IMR-90 (cell line): Measurements from ENCODE around the gene USP5. TPM values are rescaled to one million over a fixed set of nuclear protein-coding genes. Genes with fewer than 3 reads are reported as not detected.

Experiments used
- ATAC-seq: fragments of 200-7000 bp; cut with Tn5 transposase; 2 replicates; pipeline ENCODE4 v1.9.1; 2020; ENCODE audit warnings: low read depth, mild to moderate bottlenecking, moderate library complexity
- BruUV-seq: library from RNA; stranded (reverse); fragments of 400-500 nt; replicated peaks from 2 replicates; lab custom pipeline; 2021; lab: Mats Ljungman, UMichigan
- CTCF ChIA-PET: fragments of 300-600 bp; formaldehyde crosslinking; extraction: SDS; loops from one replicate; lab custom pipeline; 2021; ENCODE audit warnings: antibody characterized with exemption; lab: Yijun Ruan, JAX
- POLR2A ChIA-PET: fragments of 300-600 bp; sonication (Branson Sonifier 250); formaldehyde crosslinking; loops from one replicate; lab custom pipeline; 2022; ENCODE audit warnings: antibody characterized with exemption; ENCODE audit not compliant: unreplicated experiment; lab: Charles Lee
- DNase-seq: peaks from one replicate; pipeline ENCODE4 v3.0.0; 2013
- H2AFZ ChIP-seq: replicated peaks from 2 replicates; pipeline ENCODE3; 2013; ENCODE audit warnings: low read length, mild to moderate bottlenecking; ENCODE audit not compliant: poor library complexity
- H2AK5ac ChIP-seq: 2 replicates; pipeline ENCODE4 v1.6.1; 2013; ENCODE audit warnings: low read depth, low read length, inconsistent platforms
- H2AK9ac ChIP-seq: replicated peaks from 2 replicates; pipeline ENCODE3; 2013; ENCODE audit warnings: mild to moderate bottlenecking, low read depth, low read length, moderate library complexity; ENCODE audit not compliant: poor library complexity
- H2BK120ac ChIP-seq: 2 replicates; pipeline ENCODE4 v1.6.1; 2013; ENCODE audit warnings: low read depth, low read length, inconsistent platforms
- H2BK15ac ChIP-seq: 3 replicates; pipeline ENCODE4 v1.6.1; 2013; ENCODE audit warnings: low read depth, low read length, inconsistent platforms
- H2BK20ac ChIP-seq: 2 replicates; pipeline ENCODE4 v1.6.1; 2013; ENCODE audit warnings: low read depth, mild to moderate bottlenecking, inconsistent platforms, low read length, moderate library complexity
- H2BK5ac ChIP-seq: 2 replicates; pipeline ENCODE4 v1.6.1; 2013; ENCODE audit warnings: mild to moderate bottlenecking, low read depth, low read length, inconsistent platforms; ENCODE audit not compliant: poor library complexity, severe bottlenecking
- H3K14ac ChIP-seq: replicated peaks from 2 replicates; pipeline ENCODE4 v1.6.1; 2013; ENCODE audit warnings: low read depth, low read length, inconsistent platforms
- H3K18ac ChIP-seq: 2 replicates; pipeline ENCODE4 v1.6.1; 2013; ENCODE audit warnings: low read depth, low read length, control low read depth
- H3K23ac ChIP-seq: 2 replicates; pipeline ENCODE4 v1.6.1; 2013; ENCODE audit warnings: low read depth, low read length, inconsistent platforms
- H3K27ac ChIP-seq: 2 replicates; pipeline ENCODE4 v1.5.1; 2013; ENCODE audit warnings: mild to moderate bottlenecking, control low read depth, low read length; ENCODE audit not compliant: insufficient read depth
- H3K27me3 ChIP-seq: 2 replicates; pipeline ENCODE4 v1.6.1; 2013; ENCODE audit warnings: low read length; ENCODE audit not compliant: control insufficient read depth, insufficient read depth
- H3K36me3 ChIP-seq: 2 replicates; pipeline ENCODE4 v1.6.1; 2013; ENCODE audit warnings: low read length, mixed read lengths; ENCODE audit not compliant: control insufficient read depth, insufficient read depth
- H3K4ac ChIP-seq: 2 replicates; pipeline ENCODE4 v1.6.1; 2013; ENCODE audit warnings: low read depth, low read length, inconsistent platforms
- H3K4me1 ChIP-seq: 2 replicates; pipeline ENCODE4 v1.6.1; 2013; ENCODE audit warnings: low read length, mixed read lengths; ENCODE audit not compliant: control insufficient read depth, insufficient read depth
- H3K4me2 ChIP-seq: 2 replicates; pipeline ENCODE4 v1.6.1; 2013; ENCODE audit warnings: low read depth, mild to moderate bottlenecking, control low read depth, low read length, moderate library complexity
- H3K4me3 ChIP-seq: 2 replicates; pipeline ENCODE4 v1.5.1; 2013; ENCODE audit warnings: low read depth, mild to moderate bottlenecking, control low read depth, low read length, moderate library complexity; ENCODE audit not compliant: insufficient read depth
- H3K56ac ChIP-seq: 2 replicates; pipeline ENCODE4 v1.6.1; 2013; ENCODE audit warnings: low read length, inconsistent platforms; ENCODE audit not compliant: insufficient read depth; ENCODE audit errors: extremely low read depth
- H3K79me1 ChIP-seq, 2 experiments: 2 replicates each; pipeline ENCODE4 v1.6.1; 2013; ENCODE audit warnings: low read length in 2 of 2, inconsistent platforms in 1 of 2, low read depth in 1 of 2
- H3K9ac ChIP-seq: 2 replicates; pipeline ENCODE4 v1.6.1; 2013; ENCODE audit warnings: low read depth, low read length, control low read depth
- H3K9me1 ChIP-seq: 2 replicates; pipeline ENCODE4 v1.6.1; 2013; ENCODE audit warnings: low read length, inconsistent platforms; ENCODE audit not compliant: insufficient read depth
- H3K9me3 ChIP-seq: 2 replicates; pipeline ENCODE4 v1.6.1; 2013; ENCODE audit warnings: low read length; ENCODE audit not compliant: control insufficient read depth, insufficient read depth
- H4K20me1 ChIP-seq: 2 replicates; pipeline ENCODE4 v1.6.1; 2013; ENCODE audit warnings: low read length, inconsistent platforms; ENCODE audit not compliant: insufficient read depth
- H4K5ac ChIP-seq: 2 replicates; pipeline ENCODE4 v1.6.1; 2013; ENCODE audit warnings: mild to moderate bottlenecking, low read depth, low read length, control low read depth
- H4K8ac ChIP-seq, 2 experiments: 2 replicates each; pipeline ENCODE4 v1.6.1; 2013; ENCODE audit warnings: low read depth in 2 of 2, low read length in 2 of 2, control low read depth in 1 of 2, inconsistent platforms in 1 of 2
- H4K91ac ChIP-seq: 2 replicates; pipeline ENCODE4 v1.6.1; 2013; ENCODE audit warnings: low read depth, low read length, inconsistent platforms; ENCODE audit not compliant: insufficient read depth
- BHLHE40 ChIP-seq: fragments of 150-350 bp; IDR thresholded peaks from 2 replicates; pipeline ENCODE4 v1.6.1; 2016; ENCODE audit warnings: mild to moderate bottlenecking, low read depth, low read length
- CEBPB ChIP-seq: IDR thresholded peaks from 2 replicates; pipeline ENCODE4 v1.6.1; 2012; ENCODE audit warnings: low read depth, low read length, improper control_type of control experiment
- CHD1 ChIP-seq: IDR thresholded peaks from 2 replicates; pipeline ENCODE4 v1.6.1; 2012; ENCODE audit warnings: low read depth, low read length, improper control_type of control experiment
- CTCF ChIP-seq: conservative IDR thresholded peaks from 2 replicates; pipeline ENCODE4 v1.5.1; 2012; ENCODE audit warnings: mild to moderate bottlenecking, low read depth, low read length, improper control_type of control experiment
- ELK1 ChIP-seq: fragments of 150-350 bp; IDR thresholded peaks from 2 replicates; pipeline ENCODE4 v1.6.1; 2016; ENCODE audit warnings: low read depth, mild to moderate bottlenecking, low read length, moderate library complexity, borderline replicate concordance
- FOS ChIP-seq: fragments of 150-350 bp; IDR thresholded peaks from 2 replicates; pipeline ENCODE4 v1.6.1; 2016; ENCODE audit warnings: low read depth, low read length
- MAFK ChIP-seq: IDR thresholded peaks from 2 replicates; pipeline ENCODE4 v1.6.1; 2012; ENCODE audit warnings: low read depth, low read length, improper control_type of control experiment
- MAZ ChIP-seq: IDR thresholded peaks from 2 replicates; pipeline ENCODE4 v1.6.1; 2012; ENCODE audit warnings: low read depth, mild to moderate bottlenecking, low read length, improper control_type of control experiment, moderate library complexity, borderline replicate concordance
- MXI1 ChIP-seq: IDR thresholded peaks from 2 replicates; pipeline ENCODE4 v1.6.1; 2012; ENCODE audit warnings: low read depth, mild to moderate bottlenecking, low read length, moderate library complexity, borderline replicate concordance
- NFE2L2 ChIP-seq: fragments of 150-350 bp; IDR thresholded peaks from 2 replicates; pipeline ENCODE4 v1.6.1; 2016; ENCODE audit warnings: low read depth, mild to moderate bottlenecking, low read length
- POLR2A ChIP-seq: IDR thresholded peaks from 2 replicates; pipeline ENCODE4 v1.6.1; 2012; ENCODE audit warnings: mild to moderate bottlenecking, low read depth, low read length
- RAD21 ChIP-seq: IDR thresholded peaks from 2 replicates; pipeline ENCODE4 v1.6.1; 2012; ENCODE audit warnings: low read length, improper control_type of control experiment
- RCOR1 ChIP-seq: IDR thresholded peaks from 2 replicates; pipeline ENCODE4 v1.6.1; 2012; ENCODE audit warnings: mild to moderate bottlenecking, low read length, improper control_type of control experiment; ENCODE audit not compliant: insufficient replicate concordance
- RFX5 ChIP-seq: IDR thresholded peaks from 2 replicates; pipeline ENCODE4 v1.8.0; 2012; ENCODE audit warnings: low read depth, mild to moderate bottlenecking, low read length, moderate library complexity
- SMC3 ChIP-seq: fragments of 150-350 bp; IDR thresholded peaks from 2 replicates; pipeline ENCODE4 v1.6.1; 2016; ENCODE audit warnings: low read depth, mild to moderate bottlenecking, antibody characterized with exemption, low read length, moderate library complexity
- USF2 ChIP-seq: fragments of 150-350 bp; IDR thresholded peaks from 2 replicates; pipeline ENCODE4 v1.6.1; 2017; ENCODE audit warnings: mild to moderate bottlenecking, antibody characterized with exemption, low read length, low read depth
- WGBS, 2 experiments: methylation state at CpG; one replicate each; pipeline versions ENCODE4 v1.1.5 to v1.1.7; 2013; ENCODE audit warnings: missing lambda C conversion rate in 2 of 2; ENCODE audit not compliant: insufficient read length in 1 of 2; ENCODE audit errors: extremely low coverage in 2 of 2; 5-methylcytosine and 5-hydroxymethylcytosine counted together
- dilution Hi-C: fragments of 300-500 bp; cut with HindIII; formaldehyde crosslinking; loops from one replicate; pipeline ENCODE4 v1.14.3; 2018; ENCODE audit warnings: low sequenced_read_pairs; ENCODE audit not compliant: unreplicated experiment
- in situ Hi-C: fragments of 300-500 bp; cut with MboI; formaldehyde crosslinking; loops from 3 replicates; pipeline ENCODE4 v1.14.3; 2019; ENCODE audit warnings: low sequenced_read_pairs, inconsistent platforms, mixed read lengths
- intact Hi-C: fragments of 100-400 bp; cut with micrococcal nuclease; formaldehyde crosslinking; loops from 2 replicates; pipeline ENCODE4 v1.10.0; 2022
- polyA plus RNA-seq, 3 experiments: library from polyadenylated mRNA; depleted of rRNA; stranded (reverse); fragments of >200 nt; gene quantifications; 2 replicates each; pipeline ENCODE4 v1.2.3, GENCODE V29; 2012; ENCODE audit warnings: low replicate concordance in 1 of 3
- total RNA-seq: library from RNA; depleted of rRNA; stranded (reverse); fragments of >200 nt; gene quantifications from 2 replicates; pipeline ENCODE4 v1.2.3, GENCODE V29; 2012

USP5 gene
- total and polyA plus RNA-seq, 2 of the 4 experiments (the other 2 are of a cell fraction) = 69.7 to 125 TPM

- Histone ChIP-seq H3K4me2 (peak overlapping the region; percentile 10), H3K23ac (no peak overlapping the region), H3K4me1 (peaks cover 5% of the 10 kb centered on the region), H2BK120ac (no peak overlapping the region), H3K9me1 (no peaks in the 10 kb centered on the region), H2BK5ac (peak overlapping the region; percentile 36), H4K8ac (peak overlapping the region; percentile 2 to 19; a peak in 1 of 4 replicates), H3K9ac (peak overlapping the region; percentile 69; the same call in 1 of the 2 replicates), H4K20me1 (peaks cover 15% of the 10 kb centered on the region), H3K18ac (no peak overlapping the region), H4K5ac (no peak overlapping the region), H3K79me1 (peaks cover 24 to 50% of the 10 kb centered on the region in 2 experiments), H3K27me3 (no peaks in the 10 kb centered on the region), H3K14ac (no peak overlapping the region), H2AK5ac (peak overlapping the region; percentile 26), H3K36me3 (peaks cover 33% of the 10 kb centered on the region), H2AK9ac (peak overlapping the region; percentile 78), H3K4me3 (peak overlapping the region; percentile 25; the same call in 1 of the 2 replicates), H2AFZ (peak overlapping the region; percentile 65), H3K56ac (peak overlapping the region; percentile 58; the same call in 1 of the 2 replicates), H2BK20ac (no peak overlapping the region), H3K4ac (peak overlapping the region; percentile 28), H3K9me3 (no peaks in the 10 kb centered on the region), H3K27ac (peak overlapping the region; percentile 11; the same call in 1 of the 2 replicates), H4K91ac (peak overlapping the region; percentile 57; the same call in 1 of the 2 replicates), H2BK15ac (no peak overlapping the region)
- dilution Hi-C loops (no loop called here), in situ Hi-C loops (no loop called here), intact Hi-C loops (no loop called here)
- no peak for DNase-seq
- TF ChIP-seq MXI1 (no peak), RAD21 (no peak), NFE2L2 (no peak), CEBPB (no peak), MAZ (no peak), MAFK (no peak), CHD1 (no peak), BHLHE40 (no peak), RFX5 (no peak), POLR2A (no peak), FOS (no peak), CTCF (no peak), ELK1 (no peak), USF2 (no peak), SMC3 (no peak), RCOR1 (no peak)
- ATAC-seq = no peak
- CTCF ChIA-PET = interaction anchor here (0.6 to 3.3 kb wide), 4 partner anchors 15 to 1163 kb away, joined by 3 to 11 read pairs (median 6); partner anchors contain the start of gene SPSB2
- no TSS peak for BruUV-seq
- POLR2A ChIA-PET = interaction anchor here (1.1 kb wide), 1 partner anchor 21 kb away, joined by 5 read pairs; no protein-coding TSS in a partner anchor
- 0% methylated on average over 2 of the region's 16 CpGs; no CpG with 5 or more reads in 1 of the 2 experiments for WGBS, 2 experiments
These were observed 1.2 kb upstream of the USP5 start for GRCh38 chr12:6850796-6851152.
